Chondrocyte (in vitro differentiated cells): ENCODE measurements around the gene CIT. TPM values are rescaled to one million over a fixed set of nuclear protein-coding genes. Genes with fewer than 3 reads are reported as not detected.

Experiments used
- DNase-seq: peaks from one replicate; pipeline ENCODE4 v3.0.0; 2021; ENCODE audit warnings: mixed read lengths, low spot score
- H3K27ac Mint-ChIP-seq: one replicate; pipeline ENCODE4 v1.8.0; 2021; ENCODE audit warnings: mild to moderate bottlenecking, moderate library complexity, mixed read lengths; ENCODE audit not compliant: unreplicated experiment
- H3K27me3 Mint-ChIP-seq: 2 replicates; pipeline ENCODE4 v1.8.0; 2021; ENCODE audit warnings: low read depth, mixed read lengths
- H3K36me3 Mint-ChIP-seq: 2 replicates; pipeline ENCODE4 v1.8.0; 2021; ENCODE audit warnings: low read depth, mixed read lengths
- H3K4me1 Mint-ChIP-seq: 2 replicates; pipeline ENCODE4 v1.8.0; 2021; ENCODE audit warnings: low read depth, mild to moderate bottlenecking, mixed read lengths
- H3K4me3 Mint-ChIP-seq: one replicate; pipeline ENCODE4 v1.8.0; 2021; ENCODE audit warnings: mild to moderate bottlenecking, moderate library complexity, mixed read lengths; ENCODE audit not compliant: unreplicated experiment
- H3K9me3 Mint-ChIP-seq: 2 replicates; pipeline ENCODE4 v1.8.0; 2021; ENCODE audit warnings: low read depth, mixed read lengths
- total RNA-seq: library from RNA; stranded (reverse); gene quantifications from 3 replicates; pipeline ENCODE4 v1.2.1, GENCODE V29; 2021
- TF ChIP-seq, protein P1 (sequence below): fragments of 200-600 bp; sonication (generic); IDR thresholded peaks from 2 replicates; pipeline ENCODE4 v1.5.0; 2021; ENCODE audit warnings: antibody characterized with exemption, mild to moderate bottlenecking, moderate library complexity

Gene CIT
- total RNA-seq, 1 donor from 2014 or later, result 9.9 TPM

DNA sequence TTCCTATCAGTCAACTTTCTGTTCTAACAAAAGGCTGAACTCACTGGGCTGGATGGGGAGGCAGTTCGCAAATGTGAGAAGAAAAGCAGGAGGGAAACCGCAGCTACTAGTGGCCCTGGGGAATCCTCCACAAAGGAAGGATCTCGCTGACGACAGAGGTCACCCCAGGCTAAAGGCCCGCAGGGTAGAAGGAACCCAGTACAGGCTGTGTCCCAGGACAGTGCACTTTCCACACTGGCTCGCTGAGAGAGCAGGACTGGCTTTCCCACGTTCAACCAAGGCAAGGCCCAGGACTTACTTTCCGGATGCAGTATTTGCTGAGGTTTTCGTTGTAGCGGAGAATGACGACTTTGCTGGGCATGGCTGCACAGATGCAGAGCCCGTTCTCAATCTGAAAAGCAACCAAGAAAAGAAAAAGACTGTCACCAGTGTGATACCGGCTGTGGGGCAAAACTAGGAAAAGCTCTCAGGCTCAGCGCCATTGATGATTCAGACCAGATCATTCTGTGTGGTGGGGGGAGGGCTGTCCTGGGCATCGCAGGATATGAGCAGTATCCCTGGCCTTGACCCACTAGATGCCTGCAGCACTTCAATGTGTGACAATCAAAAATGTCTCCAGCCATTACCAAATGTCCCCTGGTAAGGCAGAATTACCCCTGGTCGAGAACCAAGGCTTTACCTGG, 172.9 kb downstream of the CIT start:
- TF ChIP-seq, protein P1, sequence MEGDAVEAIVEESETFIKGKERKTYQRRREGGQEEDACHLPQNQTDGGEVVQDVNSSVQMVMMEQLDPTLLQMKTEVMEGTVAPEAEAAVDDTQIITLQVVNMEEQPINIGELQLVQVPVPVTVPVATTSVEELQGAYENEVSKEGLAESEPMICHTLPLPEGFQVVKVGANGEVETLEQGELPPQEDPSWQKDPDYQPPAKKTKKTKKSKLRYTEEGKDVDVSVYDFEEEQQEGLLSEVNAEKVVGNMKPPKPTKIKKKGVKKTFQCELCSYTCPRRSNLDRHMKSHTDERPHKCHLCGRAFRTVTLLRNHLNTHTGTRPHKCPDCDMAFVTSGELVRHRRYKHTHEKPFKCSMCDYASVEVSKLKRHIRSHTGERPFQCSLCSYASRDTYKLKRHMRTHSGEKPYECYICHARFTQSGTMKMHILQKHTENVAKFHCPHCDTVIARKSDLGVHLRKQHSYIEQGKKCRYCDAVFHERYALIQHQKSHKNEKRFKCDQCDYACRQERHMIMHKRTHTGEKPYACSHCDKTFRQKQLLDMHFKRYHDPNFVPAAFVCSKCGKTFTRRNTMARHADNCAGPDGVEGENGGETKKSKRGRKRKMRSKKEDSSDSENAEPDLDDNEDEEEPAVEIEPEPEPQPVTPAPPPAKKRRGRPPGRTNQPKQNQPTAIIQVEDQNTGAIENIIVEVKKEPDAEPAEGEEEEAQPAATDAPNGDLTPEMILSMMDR, result no peak
- no peak overlapping the region for H3K4me3 Mint-ChIP-seq
- H3K9me3 Mint-ChIP-seq, result no peaks in the 10 kb centered on the region
- H3K27me3 Mint-ChIP-seq, result no peaks in the 10 kb centered on the region
- no peak overlapping the region for H3K27ac Mint-ChIP-seq
- H3K4me1 Mint-ChIP-seq, result peaks cover 5% of the 10 kb centered on the region
- no peaks in the 10 kb centered on the region for H3K36me3 Mint-ChIP-seq
- no peak for DNase-seq

DNA sequence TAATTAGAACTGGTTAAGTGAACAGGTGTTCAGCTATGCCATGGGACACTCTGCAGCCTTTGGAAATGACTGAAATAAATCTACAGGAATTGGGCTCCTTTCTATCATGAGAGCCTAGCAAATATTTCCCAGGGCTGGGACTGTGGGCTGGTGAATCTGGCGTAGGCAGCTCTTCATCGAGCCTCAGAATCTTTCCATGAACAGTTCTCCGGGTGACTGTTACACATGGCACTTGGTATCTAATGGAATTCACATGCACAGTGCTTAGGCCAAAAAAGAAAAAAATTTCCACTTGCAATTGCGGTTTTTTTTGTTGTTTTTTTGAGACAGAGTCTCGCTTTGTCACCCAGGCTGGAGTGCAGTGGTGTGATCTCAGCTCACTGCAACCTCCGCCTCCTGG, 177.0 kb downstream of the CIT start:
- H3K27me3 Mint-ChIP-seq, result no peaks in the 10 kb centered on the region
- no peak overlapping the region for H3K27ac Mint-ChIP-seq
- no peak for DNase-seq
- peaks cover 5% of the 10 kb centered on the region for H3K4me1 Mint-ChIP-seq
- no peaks in the 10 kb centered on the region for H3K36me3 Mint-ChIP-seq
- H3K4me3 Mint-ChIP-seq, result no peak overlapping the region
- TF ChIP-seq, protein P1, result no peak
- no peaks in the 10 kb centered on the region for H3K9me3 Mint-ChIP-seq

DNA sequence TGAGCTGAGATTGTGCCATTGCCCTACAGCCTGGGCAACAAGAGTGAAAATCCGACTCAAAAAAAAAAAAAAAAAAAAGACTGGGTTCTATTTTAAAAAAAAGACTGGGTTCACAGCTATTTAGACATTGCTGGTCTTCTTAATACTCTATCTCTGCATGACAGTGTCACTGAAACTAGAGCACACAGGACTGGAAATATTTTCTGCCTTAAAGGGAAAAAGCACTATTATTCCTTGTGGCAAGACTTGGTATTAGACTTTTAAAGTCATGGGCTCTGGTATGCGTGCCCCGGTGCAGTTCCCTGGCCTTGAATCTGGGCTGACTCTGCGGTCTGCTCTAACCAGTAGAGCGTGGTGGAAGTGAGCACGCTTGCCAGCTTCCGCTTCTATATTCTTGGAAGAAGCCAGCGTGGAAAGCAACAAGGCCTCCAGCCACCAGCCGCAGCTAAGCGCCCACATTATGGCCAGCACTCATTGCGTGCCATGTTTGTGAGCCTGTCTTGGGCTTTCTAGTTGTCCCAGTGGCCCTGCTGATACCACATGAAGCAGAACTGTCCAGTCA, 177.8 kb downstream of the CIT start:
- Mint-ChIP-seq H3K36me3 (no peaks in the 10 kb centered on the region), H3K9me3 (no peaks in the 10 kb centered on the region)

DNA sequence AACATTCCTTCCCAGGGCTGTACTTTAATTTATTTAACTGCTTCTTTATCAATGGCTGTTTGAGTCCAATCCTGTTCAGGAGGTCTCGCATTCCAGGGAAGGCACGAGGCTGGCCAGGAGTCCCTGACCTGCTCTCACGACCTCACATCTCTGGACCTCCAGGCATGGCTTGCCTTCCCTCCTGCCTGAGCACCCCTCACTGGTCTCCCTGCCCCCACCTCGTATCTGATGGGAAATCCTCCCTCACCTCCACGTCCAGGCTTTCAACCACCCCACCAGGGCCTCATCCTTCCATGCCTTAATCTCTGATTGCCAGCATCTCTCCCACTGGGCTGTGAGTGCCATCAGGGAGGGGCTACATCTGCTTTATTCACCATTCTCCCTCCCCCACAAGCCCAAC, 180.2 kb downstream of the CIT start:
- DNase-seq, result no peak
- Mint-ChIP-seq H3K36me3 (no peaks in the 10 kb centered on the region), H3K4me1 (no peaks in the 10 kb centered on the region), H3K4me3 (no peak overlapping the region), H3K27ac (no peak overlapping the region), H3K9me3 (no peaks in the 10 kb centered on the region), H3K27me3 (no peaks in the 10 kb centered on the region)
- TF ChIP-seq, protein P1, result no peak

More for the DNA sequence above, 177.8 kb downstream of the CIT start:
- no peak for DNase-seq
- Mint-ChIP-seq H3K27me3 (no peaks in the 10 kb centered on the region), H3K4me3 (no peak overlapping the region), H3K4me1 (peaks cover 4% of the 10 kb centered on the region), H3K27ac (no peak overlapping the region)
- TF ChIP-seq, protein P1, result no peak

DNA sequence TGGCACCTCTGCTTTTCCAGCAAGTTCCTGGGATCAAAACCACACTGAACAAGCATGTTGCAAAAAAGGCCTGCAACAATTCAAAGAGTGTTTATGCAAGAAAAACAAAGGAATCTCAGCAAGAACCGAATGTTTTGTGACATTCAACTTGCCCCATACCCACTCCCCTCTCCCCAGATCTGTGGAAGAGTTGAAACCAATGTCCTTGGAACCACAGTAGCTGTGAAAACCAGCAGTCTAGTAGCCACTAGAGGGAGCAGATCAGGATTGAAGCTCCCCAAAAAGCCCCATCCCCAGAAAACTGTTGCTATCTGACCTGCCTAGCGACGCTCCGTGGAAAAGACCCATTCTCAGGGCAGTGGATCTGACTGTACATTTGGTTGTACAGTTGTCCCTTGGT, 182.1 kb downstream of the CIT start:
- TF ChIP-seq, protein P1, result peak; percentile 77
- Mint-ChIP-seq H3K36me3 (no peaks in the 10 kb centered on the region), H3K27me3 (no peaks in the 10 kb centered on the region), H3K4me1 (no peaks in the 10 kb centered on the region), H3K4me3 (no peak overlapping the region), H3K9me3 (no peaks in the 10 kb centered on the region), H3K27ac (no peak overlapping the region)
- no peak for DNase-seq
